Panc1 (cell line): ENCODE measurements around the gene CELF2.

Experiments
- CTCF ChIP-seq: fragments of 450-650 bp; IDR thresholded peaks from 2 replicates; pipeline ENCODE4 v1.5.1; 2017; ENCODE audit warnings: mild to moderate bottlenecking
- POLR2AphosphoS5 ChIP-seq: IDR thresholded peaks from 2 replicates; pipeline ENCODE4 v1.6.1; 2012; ENCODE audit warnings: mild to moderate bottlenecking, low read depth, low read length, moderate library complexity
- REST ChIP-seq, 2 experiments: IDR thresholded peaks; 2 replicates each; pipeline ENCODE4 v1.6.1; 2011 to 2012; ENCODE audit warnings: low read depth in 2 of 2, control low read depth in 1 of 2, low read length in 1 of 2, mild to moderate bottlenecking in 1 of 2, moderate library complexity in 1 of 2; ENCODE audit not compliant: insufficient read depth in 1 of 2
- SIN3A ChIP-seq: IDR thresholded peaks from 2 replicates; pipeline ENCODE4 v1.6.1; 2012; ENCODE audit warnings: low read depth, mild to moderate bottlenecking, low read length, moderate library complexity, borderline replicate concordance; ENCODE audit not compliant: insufficient read depth

- TF ChIP-seq POLR2AphosphoS5: no peak
- no peak for TF ChIP-seq CTCF
- no peak for TF ChIP-seq REST (IDR thresholded peaks at IDR 0.05; ENCODE audit: insufficient read depth in 1 of 2, low read depth in 2 of 2, low read length in 1 of 2)
- no peak for TF ChIP-seq SIN3A
These were observed 359.6 kb downstream of the CELF2 start for GRCh38 chr10:11377267-11377666.
